ENCODE results near the gene ATPAF2. TPM values are rescaled to one million over a fixed set of nuclear protein-coding genes. Genes with fewer than 3 reads are reported as not detected.
"Not testable (repeated sequence)": the region's sequence is repeated elsewhere in the genome, so short reads cannot be mapped to it uniquely, and the experiment has no call there.

Gene ATPAF2
- total and polyA plus RNA-seq, 4 donors: 12.9 to 20.1 (median 16.8) TPM

GRCh38 chr17:17999364-18000029 lies 39.5 kb downstream of the ATPAF2 start:
- H3K27ac ChIP-seq (ENCODE audit: low read depth in 1 of 2, low read length in 2 of 2): no peak overlapping the region
- TF ChIP-seq TAF1 (conservative IDR thresholded peaks at IDR 0.05): no peak
- TF ChIP-seq, protein P1, sequence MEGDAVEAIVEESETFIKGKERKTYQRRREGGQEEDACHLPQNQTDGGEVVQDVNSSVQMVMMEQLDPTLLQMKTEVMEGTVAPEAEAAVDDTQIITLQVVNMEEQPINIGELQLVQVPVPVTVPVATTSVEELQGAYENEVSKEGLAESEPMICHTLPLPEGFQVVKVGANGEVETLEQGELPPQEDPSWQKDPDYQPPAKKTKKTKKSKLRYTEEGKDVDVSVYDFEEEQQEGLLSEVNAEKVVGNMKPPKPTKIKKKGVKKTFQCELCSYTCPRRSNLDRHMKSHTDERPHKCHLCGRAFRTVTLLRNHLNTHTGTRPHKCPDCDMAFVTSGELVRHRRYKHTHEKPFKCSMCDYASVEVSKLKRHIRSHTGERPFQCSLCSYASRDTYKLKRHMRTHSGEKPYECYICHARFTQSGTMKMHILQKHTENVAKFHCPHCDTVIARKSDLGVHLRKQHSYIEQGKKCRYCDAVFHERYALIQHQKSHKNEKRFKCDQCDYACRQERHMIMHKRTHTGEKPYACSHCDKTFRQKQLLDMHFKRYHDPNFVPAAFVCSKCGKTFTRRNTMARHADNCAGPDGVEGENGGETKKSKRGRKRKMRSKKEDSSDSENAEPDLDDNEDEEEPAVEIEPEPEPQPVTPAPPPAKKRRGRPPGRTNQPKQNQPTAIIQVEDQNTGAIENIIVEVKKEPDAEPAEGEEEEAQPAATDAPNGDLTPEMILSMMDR (IDR thresholded peaks at IDR 0.05; ENCODE audit: low read depth, low read length, missing input control): no peak
- no peak for TF ChIP-seq HNF4A (conservative IDR thresholded peaks at IDR 0.05)
- TF ChIP-seq FOXA2 (IDR thresholded peaks at IDR 0.05): no peak
- no peak for TF ChIP-seq JUND (IDR thresholded peaks at IDR 0.05)
- no peak for TF ChIP-seq EGR1 (IDR thresholded peaks at IDR 0.05; ENCODE audit: low read depth in 2 of 2)
- no peak overlapping the region for H3K9ac ChIP-seq (ENCODE audit: low read depth in 1 of 2, low read length in 2 of 2)
- H3K4me1 ChIP-seq (ENCODE audit: control insufficient read depth in 4 of 4, insufficient read depth in 4 of 4, low read length in 3 of 4): no peaks in the 10 kb centered on the region
- H3K36me3 ChIP-seq (ENCODE audit: control insufficient read depth in 4 of 4, insufficient read depth in 3 of 4, low read depth in 1 of 4, low read length in 3 of 4): no peaks in the 10 kb centered on the region
- no peak overlapping the region for H3K4me3 ChIP-seq (ENCODE audit: low read depth in 1 of 3, low read length in 3 of 3)
- 89% methylated on average over 9 of the region's 9 CpGs for WGBS
- no peaks in the 10 kb centered on the region for H3K9me3 ChIP-seq (ENCODE audit: control insufficient read depth in 4 of 4, low read length in 3 of 4)
- no peak for DNase-seq (ENCODE audit: low spot score)
- H3K27me3 ChIP-seq (ENCODE audit: control insufficient read depth in 4 of 4, insufficient read depth in 4 of 4, low read length in 3 of 4): no peaks in the 10 kb centered on the region

DNA sequence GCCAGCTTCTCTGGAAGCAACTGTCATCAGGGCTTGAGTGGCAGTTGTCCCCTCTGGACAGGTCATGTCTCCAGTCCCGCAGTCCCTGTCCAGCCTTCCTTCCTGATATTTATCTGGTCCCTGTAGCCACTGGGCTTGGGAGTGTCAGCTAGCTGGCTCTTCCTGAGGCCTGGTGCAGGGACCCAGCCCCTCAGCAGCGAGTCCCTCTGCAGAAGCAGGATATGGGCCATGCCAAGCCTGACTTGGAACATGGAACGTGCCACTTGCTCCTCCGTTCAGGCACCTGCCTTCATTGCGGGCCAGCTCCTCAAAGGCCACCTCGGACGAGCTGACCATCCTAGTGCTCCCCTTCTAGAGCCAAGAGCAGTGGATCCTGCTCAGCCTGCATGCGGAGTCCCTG lies 40.0 kb downstream of the ATPAF2 start:
- no peak overlapping the region for H3K4me3 ChIP-seq (ENCODE audit: low read depth in 1 of 3, low read length in 3 of 3)
- H3K27ac ChIP-seq (ENCODE audit: low read depth in 1 of 2, low read length in 2 of 2): no peak overlapping the region
- no peaks in the 10 kb centered on the region for H3K27me3 ChIP-seq (ENCODE audit: control insufficient read depth in 4 of 4, insufficient read depth in 4 of 4, low read length in 3 of 4)
- WGBS: 92% methylated on average over 8 of the region's 8 CpGs
- TF ChIP-seq HNF4A (conservative IDR thresholded peaks at IDR 0.05) (no peak), RXRA (IDR thresholded peaks at IDR 0.05) (no peak), MAX (IDR thresholded peaks at IDR 0.05) (no peak), FOXA2 (IDR thresholded peaks at IDR 0.05) (no peak), RAD21 (IDR thresholded peaks at IDR 0.05) (no peak)
- TF ChIP-seq, protein P1 (IDR thresholded peaks at IDR 0.05; ENCODE audit: low read depth, low read length, missing input control): no peak
- no peak for DNase-seq (ENCODE audit: low spot score)
- no peaks in the 10 kb centered on the region for H3K36me3 ChIP-seq (ENCODE audit: control insufficient read depth in 4 of 4, insufficient read depth in 3 of 4, low read depth in 1 of 4, low read length in 3 of 4)
- H3K9me3 ChIP-seq (ENCODE audit: control insufficient read depth in 4 of 4, low read length in 3 of 4): no peaks in the 10 kb centered on the region
- no peak overlapping the region for H3K9ac ChIP-seq (ENCODE audit: low read depth in 1 of 2, low read length in 2 of 2)
- H3K4me1 ChIP-seq (ENCODE audit: control insufficient read depth in 4 of 4, insufficient read depth in 4 of 4, low read length in 3 of 4): no peaks in the 10 kb centered on the region

DNA sequence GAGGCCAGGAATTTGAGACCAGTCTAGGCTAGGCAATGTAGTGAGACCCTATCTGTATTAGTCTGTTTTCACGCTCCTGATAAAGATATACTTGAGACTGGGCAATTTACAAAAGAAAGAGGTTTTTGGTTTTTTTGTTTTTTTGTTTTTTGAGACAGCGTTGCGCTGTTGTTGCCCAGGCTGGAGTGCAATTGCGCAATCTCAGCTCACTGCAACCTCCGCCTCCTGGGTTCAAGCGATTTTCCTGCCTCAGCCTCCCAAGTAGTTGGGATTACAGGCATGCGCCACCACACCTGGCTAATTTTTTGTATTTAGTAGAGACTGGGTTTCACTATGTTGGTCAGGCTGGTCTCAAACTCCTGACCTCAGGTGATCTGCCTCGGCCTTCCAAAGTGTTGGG lies 43.1 kb downstream of the ATPAF2 start:
- H3K4me3 ChIP-seq (ENCODE audit: low read depth in 1 of 3, low read length in 3 of 3); H3K4me1 ChIP-seq (ENCODE audit: control insufficient read depth in 4 of 4, insufficient read depth in 4 of 4, low read length in 3 of 4); H3K9me3 ChIP-seq (ENCODE audit: control insufficient read depth in 4 of 4, low read length in 3 of 4); H3K36me3 ChIP-seq (ENCODE audit: control insufficient read depth in 4 of 4, insufficient read depth in 3 of 4, low read depth in 1 of 4, low read length in 3 of 4); H3K9ac ChIP-seq (ENCODE audit: low read depth in 1 of 2, low read length in 2 of 2); DNase-seq (ENCODE audit: low spot score); H3K27ac ChIP-seq (ENCODE audit: low read depth in 1 of 2, low read length in 2 of 2); H3K27me3 ChIP-seq (ENCODE audit: control insufficient read depth in 4 of 4, insufficient read depth in 4 of 4, low read length in 3 of 4): not testable (repeated sequence)
- WGBS: 97% methylated on average over 8 of the region's 8 CpGs
